ENCODE results near the gene OSER1.
A peak's percentile ranks its signal among the peaks of the same experiment; 100 is the strongest.

Gene OSER1

DNA sequence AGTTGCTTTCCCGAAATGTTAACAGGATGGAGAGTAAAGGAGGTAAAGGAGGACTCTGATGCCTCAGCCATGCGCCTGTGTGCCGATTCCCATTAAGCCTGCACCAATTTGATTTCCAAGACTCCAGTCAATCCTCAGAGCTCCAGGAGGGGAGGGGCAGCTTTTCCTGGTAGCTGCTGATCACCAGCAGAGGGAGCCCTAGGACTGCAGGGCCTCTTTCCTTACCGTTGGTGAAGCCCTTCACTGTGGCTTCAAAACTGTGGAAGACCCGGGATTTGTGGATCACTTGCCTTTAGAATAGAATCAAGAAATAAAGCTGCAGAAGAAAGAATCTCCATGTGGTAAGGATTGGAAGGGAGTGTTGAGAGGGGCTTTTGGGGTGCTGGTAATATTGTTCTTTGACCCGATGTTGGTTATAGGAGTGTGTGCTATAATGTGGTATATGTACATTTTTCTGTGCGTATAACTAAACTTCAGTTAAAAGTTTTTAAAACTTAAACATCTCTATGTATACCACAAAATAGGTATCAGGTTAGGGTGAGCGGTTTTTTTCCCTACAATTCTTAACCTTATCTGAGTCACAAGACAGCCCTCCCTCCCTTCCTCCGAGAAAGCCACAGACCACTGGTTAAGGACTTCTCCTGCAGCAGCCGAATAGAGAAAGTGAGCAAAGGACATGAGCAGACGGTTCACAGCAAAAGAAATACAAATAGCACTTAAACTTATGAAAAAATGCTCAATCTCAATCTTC, 6.9 kb upstream of the OSER1 start:
- H3K9me3 ChIP-seq (ENCODE audit: control insufficient read depth, low read length): no peaks in the 10 kb centered on the region
- peaks cover 30% of the 10 kb centered on the region for H3K4me1 ChIP-seq (ENCODE audit: control insufficient read depth, insufficient read depth, low read length, poor library complexity, severe bottlenecking)
- peak overlapping the region; percentile 69 for H3K27ac ChIP-seq (ENCODE audit: insufficient read depth, low read length, poor library complexity, severe bottlenecking)
- no peaks in the 10 kb centered on the region for H3K36me3 ChIP-seq (ENCODE audit: control insufficient read depth, insufficient read depth, low read length)
- peak overlapping the region; percentile 23 for H3K4me3 ChIP-seq (ENCODE audit: insufficient read depth, low read depth, low read length, poor library complexity, severe bottlenecking)
- peak; percentile 49 to 70 (median 54) for DNase-seq
- H3K27me3 ChIP-seq (replicated peaks; ENCODE audit: control insufficient read depth, insufficient read depth, low read length, poor library complexity, severe bottlenecking): no peaks in the 10 kb centered on the region

DNA sequence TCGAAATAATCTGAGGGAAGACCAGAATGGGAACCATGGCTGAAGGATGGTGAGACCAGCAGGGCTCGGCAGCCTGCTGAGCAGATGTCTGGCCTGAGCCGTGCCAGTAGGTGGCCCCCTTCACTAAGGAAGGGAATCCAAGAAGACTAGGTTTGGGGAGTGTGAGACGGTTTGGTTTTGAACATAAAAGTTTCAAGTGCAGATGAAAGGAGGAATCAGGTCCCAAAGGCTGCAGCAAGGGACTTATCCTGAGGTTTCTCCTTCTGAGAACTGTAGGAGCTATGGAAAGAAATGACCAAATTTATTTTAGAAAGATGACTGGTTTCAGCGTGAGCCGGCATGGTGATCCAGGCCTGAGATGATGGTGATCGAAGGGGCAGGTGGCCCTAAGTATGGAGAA, 4.6 kb upstream of the OSER1 start:
- Histone ChIP-seq H3K27ac (ENCODE audit: insufficient read depth, low read length, poor library complexity, severe bottlenecking) (no peak overlapping the region), H3K36me3 (ENCODE audit: control insufficient read depth, insufficient read depth, low read length) (no peaks in the 10 kb centered on the region), H3K4me3 (ENCODE audit: insufficient read depth, low read depth, low read length, poor library complexity, severe bottlenecking) (no peak overlapping the region), H3K27me3 (replicated peaks; ENCODE audit: control insufficient read depth, insufficient read depth, low read length, poor library complexity, severe bottlenecking) (no peaks in the 10 kb centered on the region), H3K9me3 (ENCODE audit: control insufficient read depth, low read length) (no peaks in the 10 kb centered on the region), H3K4me1 (ENCODE audit: control insufficient read depth, insufficient read depth, low read length, poor library complexity, severe bottlenecking) (peaks cover 40% of the 10 kb centered on the region)
- DNase-seq: peak; percentile 49 to 59 (median 59)

DNA sequence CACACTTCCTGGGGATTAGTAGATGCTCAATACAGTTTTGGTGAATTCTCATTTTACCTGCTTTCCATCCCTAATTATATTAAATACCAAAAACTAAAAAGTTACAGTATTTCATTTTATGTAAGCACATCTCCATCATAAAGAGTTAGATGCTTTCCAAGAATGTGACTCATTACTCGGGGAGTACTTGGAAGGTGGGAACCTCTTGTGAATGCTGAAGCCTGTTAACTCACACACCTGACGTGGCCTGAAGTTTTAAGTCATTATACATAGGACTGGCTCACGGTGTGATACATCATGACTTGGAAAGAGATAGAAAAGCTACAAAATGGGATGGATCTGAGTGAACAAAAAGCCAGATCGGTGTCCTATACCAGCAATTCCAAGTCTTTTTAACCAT, 2.2 kb upstream of the OSER1 start:
- no peaks in the 10 kb centered on the region for H3K36me3 ChIP-seq (ENCODE audit: control insufficient read depth, insufficient read depth, low read length)
- no peaks in the 10 kb centered on the region for H3K9me3 ChIP-seq (ENCODE audit: control insufficient read depth, low read length)
- no peak for DNase-seq
- no peaks in the 10 kb centered on the region for H3K27me3 ChIP-seq (replicated peaks; ENCODE audit: control insufficient read depth, insufficient read depth, low read length, poor library complexity, severe bottlenecking)
- no peak overlapping the region for H3K27ac ChIP-seq (ENCODE audit: insufficient read depth, low read length, poor library complexity, severe bottlenecking)
- no peak overlapping the region for H3K4me3 ChIP-seq (ENCODE audit: insufficient read depth, low read depth, low read length, poor library complexity, severe bottlenecking)
- H3K4me1 ChIP-seq (ENCODE audit: control insufficient read depth, insufficient read depth, low read length, poor library complexity, severe bottlenecking): peaks cover 35% of the 10 kb centered on the region

DNA sequence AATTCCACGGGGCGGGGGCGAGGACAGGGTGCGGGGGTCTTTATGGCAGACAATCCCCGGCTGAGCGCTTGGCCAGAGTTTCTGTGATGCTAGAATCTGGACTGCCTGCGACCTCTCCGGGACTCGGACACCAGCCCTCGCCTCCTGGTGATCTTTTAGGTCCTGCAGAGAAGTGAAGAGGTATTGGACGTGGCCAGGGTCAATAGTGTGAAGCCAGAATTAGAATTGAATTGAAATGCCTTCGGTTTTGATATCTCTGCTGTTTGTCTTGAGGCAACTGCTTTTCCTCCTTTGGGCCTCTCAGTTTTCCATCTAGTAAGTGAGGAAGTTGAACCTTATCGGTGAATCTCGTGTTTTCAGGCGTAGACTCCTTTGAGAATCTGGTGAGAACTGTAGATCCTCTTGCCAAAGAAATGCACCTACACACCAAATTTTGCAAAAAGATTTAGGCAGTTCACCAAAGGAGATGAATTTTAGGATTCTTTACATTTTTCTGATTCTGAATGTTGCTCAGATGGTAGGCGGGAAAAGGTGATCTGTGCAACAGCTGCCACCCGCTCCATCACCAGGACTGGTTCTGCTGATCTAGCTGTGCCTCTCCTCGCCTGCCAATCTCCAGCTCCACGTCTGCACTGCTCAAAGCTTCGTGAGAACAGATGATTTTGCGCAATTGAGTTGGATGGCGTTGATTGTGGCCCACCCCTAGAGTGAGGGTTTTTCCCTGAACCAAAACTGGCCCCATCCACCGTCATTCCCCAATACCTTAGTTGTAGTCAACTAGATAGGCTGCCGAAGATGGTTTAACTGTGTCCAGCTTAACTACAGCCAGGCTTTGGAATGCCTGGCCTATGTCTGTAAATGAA, 837 bp upstream of the OSER1 start:
- peaks cover 27% of the 10 kb centered on the region for H3K4me1 ChIP-seq (ENCODE audit: control insufficient read depth, insufficient read depth, low read length, poor library complexity, severe bottlenecking)
- peak overlapping the region; percentile 94 for H3K27ac ChIP-seq (ENCODE audit: insufficient read depth, low read length, poor library complexity, severe bottlenecking)
- peak overlapping the region; percentile 69 for H3K4me3 ChIP-seq (ENCODE audit: insufficient read depth, low read depth, low read length, poor library complexity, severe bottlenecking)
- H3K9me3 ChIP-seq (ENCODE audit: control insufficient read depth, low read length): no peaks in the 10 kb centered on the region
- peaks cover under 1% of the 10 kb centered on the region for H3K36me3 ChIP-seq (ENCODE audit: control insufficient read depth, insufficient read depth, low read length)
- no peaks in the 10 kb centered on the region for H3K27me3 ChIP-seq (replicated peaks; ENCODE audit: control insufficient read depth, insufficient read depth, low read length, poor library complexity, severe bottlenecking)
- DNase-seq: no peak

DNA sequence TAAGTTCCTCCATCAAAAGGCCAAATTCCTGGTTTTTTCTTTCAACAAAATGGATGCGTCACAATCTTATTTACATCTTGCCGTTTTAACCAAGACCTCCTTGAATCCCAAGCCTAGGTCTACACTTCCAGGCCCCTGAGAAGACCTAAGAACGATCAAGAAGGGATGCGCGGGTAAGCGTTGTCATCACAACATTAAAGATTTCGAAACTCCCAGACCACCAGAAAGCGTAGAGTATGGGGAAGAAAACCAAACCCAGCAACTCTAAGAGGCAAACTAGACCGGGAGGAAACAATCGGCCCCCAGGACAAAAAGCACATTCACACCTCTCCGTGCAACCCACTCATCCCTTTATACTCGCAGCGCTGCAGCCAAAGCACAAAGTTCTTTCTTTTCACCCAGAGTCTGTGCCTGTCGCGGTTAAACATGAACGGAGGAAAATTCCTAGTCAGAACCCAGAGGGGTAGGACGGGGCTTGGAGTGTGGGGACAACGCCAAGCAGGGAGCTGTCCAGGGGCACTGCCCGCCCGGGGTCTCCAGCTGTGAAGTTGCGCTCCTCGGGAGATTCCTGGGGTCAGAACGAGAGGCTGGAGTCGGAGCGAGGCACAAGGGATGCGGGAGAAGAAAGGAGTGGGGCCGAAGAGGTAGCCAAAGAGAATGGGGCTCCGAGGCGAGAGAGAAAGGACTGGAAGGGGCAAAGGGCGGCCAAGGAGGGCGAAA, 725 bp downstream of the OSER1 start:
- Histone ChIP-seq H3K4me3 (ENCODE audit: insufficient read depth, low read depth, low read length, poor library complexity, severe bottlenecking) (peak overlapping the region; percentile 95), H3K27ac (ENCODE audit: insufficient read depth, low read length, poor library complexity, severe bottlenecking) (peak overlapping the region; percentile 93), H3K27me3 (replicated peaks; ENCODE audit: control insufficient read depth, insufficient read depth, low read length, poor library complexity, severe bottlenecking) (no peaks in the 10 kb centered on the region), H3K9me3 (ENCODE audit: control insufficient read depth, low read length) (no peaks in the 10 kb centered on the region), H3K36me3 (ENCODE audit: control insufficient read depth, insufficient read depth, low read length) (peaks cover 16% of the 10 kb centered on the region), H3K4me1 (ENCODE audit: control insufficient read depth, insufficient read depth, low read length, poor library complexity, severe bottlenecking) (peaks cover 24% of the 10 kb centered on the region)
- no peak for DNase-seq

DNA sequence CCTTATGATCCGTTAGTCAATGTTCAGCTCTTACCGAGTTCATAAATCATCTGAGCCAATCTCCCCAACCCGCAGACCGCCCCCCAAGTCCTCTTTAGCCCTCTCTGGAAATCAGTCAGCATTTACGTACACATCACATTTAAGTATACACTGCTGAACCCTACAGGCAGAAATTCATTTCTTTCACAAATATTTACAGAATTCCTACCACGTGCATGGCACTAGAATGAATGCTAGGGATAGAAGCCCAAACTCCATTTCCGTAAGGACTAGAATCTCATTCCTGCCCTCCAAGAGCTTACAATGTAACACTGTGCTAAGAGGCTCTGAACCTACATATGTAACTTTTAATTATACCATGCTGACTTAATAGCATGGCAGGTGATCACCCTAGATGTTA, 1.8 kb downstream of the OSER1 start:
- H3K27ac ChIP-seq (ENCODE audit: insufficient read depth, low read length, poor library complexity, severe bottlenecking): no peak overlapping the region
- H3K27me3 ChIP-seq (replicated peaks; ENCODE audit: control insufficient read depth, insufficient read depth, low read length, poor library complexity, severe bottlenecking): no peaks in the 10 kb centered on the region
- peaks cover 24% of the 10 kb centered on the region for H3K36me3 ChIP-seq (ENCODE audit: control insufficient read depth, insufficient read depth, low read length)
- DNase-seq: no peak
- H3K9me3 ChIP-seq (ENCODE audit: control insufficient read depth, low read length): no peaks in the 10 kb centered on the region
- no peak overlapping the region for H3K4me3 ChIP-seq (ENCODE audit: insufficient read depth, low read depth, low read length, poor library complexity, severe bottlenecking)
- H3K4me1 ChIP-seq (ENCODE audit: control insufficient read depth, insufficient read depth, low read length, poor library complexity, severe bottlenecking): peaks cover 24% of the 10 kb centered on the region

DNA sequence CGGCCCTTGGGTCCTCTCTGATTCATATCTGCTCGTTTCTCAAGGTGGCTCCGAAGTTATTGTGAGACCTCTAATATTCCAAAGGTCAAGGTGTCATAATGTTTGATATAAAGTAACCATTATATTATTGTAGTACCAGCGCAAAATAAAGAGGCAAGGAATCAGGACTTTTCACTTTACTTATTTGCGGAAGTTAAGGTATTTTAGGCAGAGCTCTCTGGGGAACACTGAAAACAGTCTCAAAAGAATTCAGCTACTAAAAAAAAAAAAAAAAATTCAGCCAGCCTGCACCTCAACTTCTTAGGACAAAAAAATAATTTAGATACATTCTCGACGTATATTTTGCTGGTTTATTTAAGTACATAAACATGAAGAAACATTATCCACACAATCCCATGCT, 2.4 kb downstream of the OSER1 start:
- Histone ChIP-seq H3K27me3 (replicated peaks; ENCODE audit: control insufficient read depth, insufficient read depth, low read length, poor library complexity, severe bottlenecking) (no peaks in the 10 kb centered on the region), H3K36me3 (ENCODE audit: control insufficient read depth, insufficient read depth, low read length) (peaks cover 24% of the 10 kb centered on the region), H3K27ac (ENCODE audit: insufficient read depth, low read length, poor library complexity, severe bottlenecking) (no peak overlapping the region), H3K4me3 (ENCODE audit: insufficient read depth, low read depth, low read length, poor library complexity, severe bottlenecking) (no peak overlapping the region), H3K4me1 (ENCODE audit: control insufficient read depth, insufficient read depth, low read length, poor library complexity, severe bottlenecking) (peaks cover 24% of the 10 kb centered on the region), H3K9me3 (ENCODE audit: control insufficient read depth, low read length) (no peaks in the 10 kb centered on the region)
- DNase-seq: no peak

DNA sequence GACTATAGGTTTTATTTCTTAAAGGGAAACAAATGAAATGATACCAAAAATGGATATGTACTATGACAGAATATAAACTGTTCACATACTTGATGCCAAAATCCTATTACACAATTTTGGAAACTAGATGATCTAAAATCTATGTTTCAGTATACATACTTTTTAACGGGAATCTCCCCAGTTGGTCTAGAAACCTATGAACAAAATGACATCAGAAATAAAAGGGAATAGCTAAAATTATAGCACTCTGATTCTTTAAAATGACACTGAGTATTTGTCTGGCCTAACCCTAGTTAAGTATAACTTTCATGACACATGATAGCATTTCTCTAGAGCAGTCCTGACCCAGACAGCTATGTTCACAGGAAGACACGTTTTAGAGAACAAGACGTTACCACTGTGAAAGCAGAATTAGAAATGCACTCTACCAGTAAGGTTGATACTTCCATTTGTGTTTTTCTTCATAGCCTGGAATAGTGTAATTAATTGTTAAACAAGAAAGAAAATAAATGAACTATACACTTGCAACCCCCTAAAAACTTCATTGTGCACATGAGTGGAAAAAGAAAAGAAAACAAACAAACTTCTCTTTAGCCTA, 3.3 kb downstream of the OSER1 start:
- Histone ChIP-seq H3K4me3 (ENCODE audit: insufficient read depth, low read depth, low read length, poor library complexity, severe bottlenecking) (no peak overlapping the region), H3K4me1 (ENCODE audit: control insufficient read depth, insufficient read depth, low read length, poor library complexity, severe bottlenecking) (peaks cover 24% of the 10 kb centered on the region), H3K36me3 (ENCODE audit: control insufficient read depth, insufficient read depth, low read length) (peaks cover 24% of the 10 kb centered on the region), H3K27me3 (replicated peaks; ENCODE audit: control insufficient read depth, insufficient read depth, low read length, poor library complexity, severe bottlenecking) (no peaks in the 10 kb centered on the region), H3K9me3 (ENCODE audit: control insufficient read depth, low read length) (no peaks in the 10 kb centered on the region), H3K27ac (ENCODE audit: insufficient read depth, low read length, poor library complexity, severe bottlenecking) (no peak overlapping the region)
- DNase-seq: no peak

DNA sequence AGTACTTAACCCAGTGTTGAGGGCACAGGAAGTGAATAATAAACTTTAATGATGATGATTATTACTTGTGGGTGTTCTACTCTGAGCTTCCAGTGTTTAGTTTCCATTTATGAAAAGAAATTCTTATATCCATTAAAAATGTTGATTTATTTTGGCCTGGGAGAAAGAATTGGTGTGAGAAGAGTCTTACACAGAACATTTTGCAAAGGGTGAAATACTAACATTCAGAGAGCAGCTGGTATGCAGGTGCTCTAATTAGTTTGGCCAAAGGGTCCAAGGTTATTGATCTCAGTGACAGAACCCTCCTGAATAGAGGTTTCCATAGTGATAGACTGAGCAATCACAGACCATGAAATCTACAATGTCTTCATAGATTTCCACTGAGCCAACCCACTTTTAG, 4.4 kb downstream of the OSER1 start:
- no peak overlapping the region for H3K4me3 ChIP-seq (ENCODE audit: insufficient read depth, low read depth, low read length, poor library complexity, severe bottlenecking)

More for the DNA sequence above, 4.4 kb downstream of the OSER1 start:
- Histone ChIP-seq H3K27me3 (replicated peaks; ENCODE audit: control insufficient read depth, insufficient read depth, low read length, poor library complexity, severe bottlenecking) (no peaks in the 10 kb centered on the region), H3K4me1 (ENCODE audit: control insufficient read depth, insufficient read depth, low read length, poor library complexity, severe bottlenecking) (peaks cover 13% of the 10 kb centered on the region), H3K9me3 (ENCODE audit: control insufficient read depth, low read length) (no peaks in the 10 kb centered on the region), H3K27ac (ENCODE audit: insufficient read depth, low read length, poor library complexity, severe bottlenecking) (no peak overlapping the region), H3K36me3 (ENCODE audit: control insufficient read depth, insufficient read depth, low read length) (peaks cover 30% of the 10 kb centered on the region)
- DNase-seq: no peak

Data from effector memory CD4-positive, alpha-beta T cell (primary cell).